ENCODE data around the gene PDIA5. TPM values are rescaled to one million over a fixed set of nuclear protein-coding genes. Genes with fewer than 3 reads are reported as not detected.

Gene PDIA5
- total RNA-seq, 1 experiment from 2014 or later, result 50.8 TPM

GRCh38 chr3:123019591-123019990, 47.2 kb upstream of the PDIA5 start:
- POLR2A ChIA-PET, result no interaction called here
- intact Hi-C loops (cut with micrococcal nuclease), result no loop called here

More at GRCh38 chr3:123019591-123019990, 47.2 kb upstream of the PDIA5 start:
- Histone ChIP-seq H3K9me3 (ENCODE audit: control insufficient read depth in 1 of 2, insufficient read depth in 1 of 2, low read depth in 1 of 2, low read length in 2 of 2) (no peaks in the 10 kb centered on the region), H3K4me2 (ENCODE audit: low read length) (no peak overlapping the region), H3K27ac (ENCODE audit: low read depth, low read length) (no peak overlapping the region), H3K79me2 (ENCODE audit: insufficient read depth, low read length) (no peaks in the 10 kb centered on the region), H3K27me3 (ENCODE audit: insufficient read depth, low read length) (peaks cover 27% of the 10 kb centered on the region; the same call in 1 of the 2 replicates), H2AFZ (ENCODE audit: low read depth, low read length, poor library complexity, severe bottlenecking) (no peak overlapping the region), H3K4me1 (ENCODE audit: control insufficient read depth in 1 of 2, insufficient read depth in 2 of 2, low read length in 2 of 2) (no peaks in the 10 kb centered on the region), H3K36me3 (ENCODE audit: control insufficient read depth in 1 of 2, insufficient read depth in 2 of 2, low read length in 2 of 2) (no peaks in the 10 kb centered on the region), H4K20me1 (ENCODE audit: insufficient read depth) (no peaks in the 10 kb centered on the region), H3K9ac (ENCODE audit: low read length) (no peak overlapping the region), H3K4me3 (replicated peaks in 1 of 2; ENCODE audit: low read depth in 1 of 2, low read length in 2 of 2) (no peak overlapping the region), H3K9me2 (ENCODE audit: insufficient read depth) (no peaks in the 10 kb centered on the region)
- DNase-seq (ENCODE audit: low read depth, low spot score) (no peak), ATAC-seq (no peak)
- BruUV-seq (replicated peaks), result no TSS peak
- TF ChIP-seq ZFX (IDR thresholded peaks at IDR 0.05), result no peak
- TF ChIP-seq ZNF274 (IDR thresholded peaks at IDR 0.05; ENCODE audit: low read depth, low read length), result no peak
- no peak for TF ChIP-seq CTCF (IDR thresholded peaks at IDR 0.05 in 2 of 3, conservative IDR thresholded peaks at IDR 0.05 in 1 of 3; ENCODE audit: borderline replicate concordance in 1 of 3, insufficient read depth in 1 of 3, low read depth in 2 of 3, low read length in 2 of 3)
- no peak for TF ChIP-seq MAX (IDR thresholded peaks at IDR 0.05)
- TF ChIP-seq POLR2A (IDR thresholded peaks at IDR 0.05; ENCODE audit: borderline replicate concordance, extremely low read depth, insufficient read depth, insufficient read length), result no peak
- TF ChIP-seq SIN3A (IDR thresholded peaks at IDR 0.05; ENCODE audit: low read depth), result no peak
- no peak for TF ChIP-seq EGR1 (IDR thresholded peaks at IDR 0.05; ENCODE audit: low read depth)
- TF ChIP-seq EZH2phosphoT487 (IDR thresholded peaks at IDR 0.05; ENCODE audit: borderline replicate concordance), result no peak
- TF ChIP-seq TCF7L2 (IDR thresholded peaks at IDR 0.05; ENCODE audit: borderline replicate concordance, extremely low read depth, insufficient read depth, insufficient read length), result no peak
- no peak for TF ChIP-seq SRF (IDR thresholded peaks at IDR 0.05; ENCODE audit: low read depth)
- TF ChIP-seq CEBPB (IDR thresholded peaks at IDR 0.05; ENCODE audit: low read depth), result no peak
- no peak for TF ChIP-seq FOSL1 (IDR thresholded peaks at IDR 0.05; ENCODE audit: low read depth)
- no peak for TF ChIP-seq ZBTB33 (IDR thresholded peaks at IDR 0.05; ENCODE audit: extremely low read depth, insufficient replicate concordance, low read length)
- TF ChIP-seq ELF1 (IDR thresholded peaks at IDR 0.05; ENCODE audit: borderline replicate concordance, low read depth), result no peak
- TF ChIP-seq YY1 (IDR thresholded peaks at IDR 0.05; ENCODE audit: extremely low read depth, insufficient replicate concordance, low read depth, low read length), result no peak
- no peak for TF ChIP-seq SP1 (IDR thresholded peaks at IDR 0.05; ENCODE audit: low read depth)
- CTCF ChIA-PET, result no interaction called here
- RAD21 ChIA-PET (ENCODE audit: low non-redundant PET in 1 of 2, low total read pairs in 2 of 2, uncharacterized antibody in 2 of 2, unreplicated experiment in 2 of 2), result no interaction called here

Data from HCT116 (cell line).